K562 (cell line): ENCODE measurements around the gene PLXDC2. TPM values are rescaled to one million over a fixed set of nuclear protein-coding genes. Genes with fewer than 3 reads are reported as not detected.

Source experiments
- ATAC-seq: fragments of 200-7000 bp; cut with Tn5 transposase; 3 replicates; pipeline ENCODE4 v1.9.1; 2020; ENCODE audit warnings: moderate library complexity
- BruUV-seq: library from RNA; stranded (reverse); fragments of 400-500 nt; replicated peaks from 2 replicates; lab custom pipeline; 2021; lab: Mats Ljungman, UMichigan
- CTCF ChIA-PET: fragments of 300-600 bp; formaldehyde crosslinking; extraction: SDS; loops from one replicate; lab custom pipeline; 2021; ENCODE audit warnings: low intra/inter-chr PET ratio; lab: Yijun Ruan, JAX
- POLR2A ChIA-PET: fragments of 300-600, 350-650 bp; sonication (Branson Sonifier 250); formaldehyde crosslinking; extraction: SDS; loops from one replicate; lab custom pipeline; 2021; ENCODE audit warnings: antibody characterized with exemption, inconsistent platforms; lab: Yijun Ruan, JAX
- DNase-seq, 4 experiments: peaks; one replicate each; pipeline versions ENCODE4 v3.0.0 to v3.0.0-alpha.2; 2011 to 2018; ENCODE audit warnings: low spot score in 3 of 4, mixed read lengths in 3 of 4; ENCODE audit errors: extremely low read depth in 1 of 4
- FAIRE-seq: peaks from 2 replicates; lab custom pipeline; 2011; peaks lifted over from hg19 to GRCh38; lab: Jason Lieb, UNC
- H2AFZ ChIP-seq: 2 replicates; pipeline ENCODE4 v1.6.0; 2011; ENCODE audit warnings: low read depth, low read length, control low read depth, inconsistent platforms
- H3K27ac ChIP-seq: fragments of 200-600 bp; 3 replicates; pipeline ENCODE4 v1.8.0; 2011; ENCODE audit warnings: low read depth, mild to moderate bottlenecking, control low read depth, inconsistent platforms, low read length, moderate library complexity, mixed read lengths; ENCODE audit errors: extremely low read depth
- H3K27me3 ChIP-seq, 2 experiments: fragments of 300-600 bp in 1 of 2; 2 replicates in 1 of 2; 3 replicates in 1 of 2; pipeline versions ENCODE4 v1.6.0 to v1.8.0; 2011; ENCODE audit warnings: inconsistent platforms in 2 of 2, low read length in 2 of 2, mild to moderate bottlenecking in 1 of 2, mixed read lengths in 1 of 2, moderate library complexity in 1 of 2; ENCODE audit not compliant: control insufficient read depth in 2 of 2, insufficient read depth in 2 of 2
- H3K36me3 ChIP-seq: fragments of 300-600 bp; 3 replicates; pipeline ENCODE4 v1.8.0; 2011; ENCODE audit warnings: mild to moderate bottlenecking, low read length, inconsistent platforms; ENCODE audit not compliant: control insufficient read depth, insufficient read depth
- H3K4me1 ChIP-seq, 2 experiments: fragments of 200-600 bp in 1 of 2; replicated peaks in 1 of 2; 2 replicates in 1 of 2; 3 replicates in 1 of 2; pipeline versions ENCODE4 v1.5.1 to v1.8.0; 2011; ENCODE audit warnings: inconsistent platforms in 2 of 2, low read length in 2 of 2, mild to moderate bottlenecking in 1 of 2, mixed read lengths in 1 of 2, moderate library complexity in 1 of 2; ENCODE audit not compliant: control insufficient read depth in 2 of 2, insufficient read depth in 2 of 2
- H3K4me2 ChIP-seq: 2 replicates; pipeline ENCODE4 v1.6.1; 2011; ENCODE audit warnings: low read length, control low read depth, inconsistent platforms, mixed read lengths; ENCODE audit not compliant: insufficient read depth
- H3K4me3 ChIP-seq: fragments of 200-600 bp; sonication (generic), shearing (Covaris generic); 2 replicates; pipeline ENCODE4 v1.5.1; 2016; ENCODE audit warnings: control low read depth, inconsistent platforms
- H3K79me2 ChIP-seq: fragments of 200-600 bp; 3 replicates; pipeline ENCODE4 v1.8.0; 2011; ENCODE audit warnings: low read length, inconsistent platforms; ENCODE audit not compliant: control insufficient read depth, insufficient read depth
- H3K9ac ChIP-seq, 2 experiments: 2 replicates each; pipeline versions ENCODE4 v1.6.0 to v1.6.1; 2011; ENCODE audit warnings: low read depth in 2 of 2, low read length in 2 of 2, control low read depth in 1 of 2, inconsistent platforms in 1 of 2, mild to moderate bottlenecking in 1 of 2, mixed read lengths in 1 of 2; ENCODE audit not compliant: insufficient read depth in 1 of 2
- H3K9me1 ChIP-seq: one replicate; pipeline ENCODE4 v1.6.0; 2011; ENCODE audit warnings: inconsistent platforms, mild to moderate bottlenecking, low read length, moderate library complexity; ENCODE audit not compliant: control insufficient read depth, insufficient read depth
- H3K9me3 ChIP-seq: replicated peaks from 2 replicates; pipeline ENCODE4 v1.5.1; 2011; ENCODE audit warnings: low read depth, low read length, inconsistent platforms; ENCODE audit not compliant: control insufficient read depth, insufficient read depth
- H4K20me1 ChIP-seq: replicated peaks from 2 replicates; pipeline ENCODE4 v1.6.1; 2011; ENCODE audit warnings: low read length, inconsistent platforms, mixed read lengths; ENCODE audit not compliant: control insufficient read depth, insufficient read depth
- ATF1 ChIP-seq, 2 experiments: fragments of 450-650 bp in 1 of 2; IDR thresholded peaks; 2 replicates each; pipeline ENCODE4 v1.6.1; 2016; ENCODE audit warnings: missing compliant biosample characterization in 1 of 2, missing genetic modification characterization in 1 of 2
- ERF ChIP-seq: fragments of 450-650 bp; formaldehyde crosslinking; IDR thresholded peaks from 2 replicates; pipeline ENCODE4 v1.4.0; 2020; ENCODE audit warnings: mild to moderate bottlenecking, mixed read lengths
- FOXA1 ChIP-seq: fragments of 450-650 bp; IDR thresholded peaks from 2 replicates; pipeline ENCODE4 v1.6.1; 2016; ENCODE audit warnings: mild to moderate bottlenecking, borderline replicate concordance
- FOXM1 ChIP-seq, 2 experiments: fragments of 450-650 bp in 1 of 2; sonication (generic) in 1 of 2; formaldehyde crosslinking in 1 of 2; IDR thresholded peaks; 2 replicates each; pipeline versions ENCODE4 v1.6.1 to v1.9.0; 2017 to 2022; ENCODE audit warnings: low read depth in 2 of 2, mild to moderate bottlenecking in 2 of 2, missing genetic modification reagents in 1 of 2, moderate library complexity in 1 of 2
- GTF2F1 ChIP-seq: IDR thresholded peaks from 2 replicates; pipeline ENCODE4 v1.6.1; 2011; ENCODE audit warnings: low read depth, low read length, improper control_type of control experiment
- PREB ChIP-seq: sonication (generic); formaldehyde crosslinking; IDR thresholded peaks from 2 replicates; pipeline ENCODE4 v1.8.1; 2023; ENCODE audit warnings: mild to moderate bottlenecking, missing genetic modification reagents
- SREBF2 ChIP-seq: sonication (generic); formaldehyde crosslinking; IDR thresholded peaks from 2 replicates; pipeline ENCODE4 v1.4.0; 2020; ENCODE audit warnings: mild to moderate bottlenecking, missing genetic modification reagents
- TEAD2 ChIP-seq: fragments of 450-650 bp; IDR thresholded peaks from 2 replicates; pipeline ENCODE4 v1.6.1; 2016; ENCODE audit warnings: missing genetic modification characterization, control low read depth, missing compliant biosample characterization
- THRA ChIP-seq: fragments of 450-650 bp; IDR thresholded peaks from 2 replicates; pipeline ENCODE4 v1.6.1; 2017; ENCODE audit warnings: mild to moderate bottlenecking, moderate library complexity
- ZNF431 ChIP-seq: sonication (generic); formaldehyde crosslinking; IDR thresholded peaks from 2 replicates; pipeline ENCODE4 v1.8.0; 2022; ENCODE audit warnings: mild to moderate bottlenecking, missing genetic modification reagents
- WGBS: fragments of 100-300 bp; shearing (Covaris generic); methylation state at CpG from one replicate; pipeline ENCODE4 v1.1.6; 2016; ENCODE audit warnings: low coverage, mixed read lengths; ENCODE audit not compliant: insufficient coverage; ENCODE audit errors: missing lambda C conversion rate; 5-methylcytosine and 5-hydroxymethylcytosine counted together
- in situ Hi-C: fragments of 300-500 bp; cut with MboI; formaldehyde crosslinking; loops from 4 replicates; pipeline ENCODE4 v1.15.0; 2018; ENCODE audit warnings: inconsistent platforms, mixed read lengths
- intact Hi-C: fragments of 100-400 bp; cut with micrococcal nuclease; formaldehyde crosslinking; loops from 2 replicates; pipeline ENCODE4 v1.14.2; 2022
- polyA plus RNA-seq, 8 experiments: library from polyadenylated mRNA; depleted of rRNA in 4 of 8; stranded (reverse) in 5 of 8; unstranded in 3 of 8; fragments of >200 nt; fragmentation: Nextera tagmentation in 2 of 8; fragmentation: Illumina TruSeq in 1 of 8; extraction: Ambion mirVana in 2 of 8; extraction: Trizol in 1 of 8; gene quantifications; 2 replicates each; pipeline versions ENCODE4 v1.2.1 to v1.2.3, GENCODE V29; 2011 to 2014; ENCODE audit warnings: inconsistent platforms in 1 of 8, missing spikeins in 1 of 8
- total RNA-seq, 7 experiments: library from RNA; depleted of rRNA in 6 of 7; stranded (reverse); fragments of >200 nt in 6 of 7; fragmentation: Illumina TruSeq in 2 of 7; extraction: Trizol in 2 of 7; gene quantifications; 2 replicates each; pipeline versions ENCODE4 v1.2.1 to v1.2.3, GENCODE V29; 2011 to 2021; ENCODE audit warnings: low replicate concordance in 1 of 7

The PLXDC2 gene
- total and polyA plus RNA-seq, 9 of the 15 experiments (the other 6 are each of a cell fraction or from before 2014, with no cell fraction given), result 0.01 to 0.33 (median 0.10) TPM; not detected in 3

GRCh38 chr10:19974554-19974953 is 158.3 kb downstream of the PLXDC2 start:
- in situ Hi-C loops (no loop called here), intact Hi-C loops (no loop called here)
- TF ChIP-seq FOXA1 (no peak), ATF1 (CRISPR knock-in tag; IDR thresholded peaks at IDR 0.05) (no peak), ATF1 (tag; IDR thresholded peaks at IDR 0.05) (no peak), TEAD2 (tag) (no peak), ZNF431 (no peak), SREBF2 (no peak), PREB (CRISPR knock-in tag) (no peak), GTF2F1 (no peak), THRA (no peak), FOXM1 (IDR thresholded peaks at IDR 0.05; ENCODE audit: low read depth) (no peak), FOXM1 (CRISPR knock-in tag; IDR thresholded peaks at IDR 0.05; ENCODE audit: low read depth) (no peak), ERF (CRISPR knock-in tag) (no peak)
- Histone ChIP-seq H4K20me1 (no peaks in the 10 kb centered on the region), H3K4me3 (no peak overlapping the region), H2AFZ (no peak overlapping the region), H3K4me1 (no peaks in the 10 kb centered on the region), H3K4me2 (no peak overlapping the region), H3K9me3 (no peaks in the 10 kb centered on the region), H3K79me2 (no peaks in the 10 kb centered on the region), H3K27me3 (no peaks in the 10 kb centered on the region), H3K9ac (no peak overlapping the region), H3K36me3 (no peaks in the 10 kb centered on the region), H3K27ac (no peak overlapping the region), H3K9me1 (no peaks in the 10 kb centered on the region)
- ATAC-seq (no peak), FAIRE-seq (no peak), DNase-seq (no peak)
- 4% methylated on average over 2 of the region's 2 CpGs for WGBS
- BruUV-seq, result no TSS peak
- POLR2A ChIA-PET, result no interaction called here
- CTCF ChIA-PET, result no interaction called here
